Left lung (tissue), 10 donors: ENCODE results near the gene HTRA1. TPM values are rescaled to one million over a fixed set of nuclear protein-coding genes. Genes with fewer than 3 reads are reported as not detected.

Experiments used
- ATAC-seq: fragments of 200-7000 bp; cut with Tn5 transposase; one replicate; pipeline ENCODE4 v1.9.1; 2020; ENCODE audit warnings: moderate library complexity
- DNase-seq, 4 donors: peaks; one replicate each; pipeline ENCODE4 v3.0.0-alpha.2; 2013 to 2020
- H3K27ac ChIP-seq, 2 donors: fragments of 200-600 bp; sonication (generic) in 1 of 2; one replicate each; pipeline versions ENCODE4 v1.5.0 to v1.8.0; 2020 to 2021
- H3K27me3 ChIP-seq, 2 donors: fragments of 200-600 bp; sonication (generic) in 1 of 2; one replicate each; pipeline versions ENCODE4 v1.5.0 to v1.8.0; 2020 to 2021
- H3K36me3 ChIP-seq, 2 donors: fragments of 200-600 bp; sonication (generic) in 1 of 2; one replicate each; pipeline versions ENCODE4 v1.5.0 to v1.8.0; 2020 to 2021
- H3K4me1 ChIP-seq, 2 donors: fragments of 200-600 bp; one replicate each; pipeline ENCODE4 v1.8.0; 2021
- H3K4me3 ChIP-seq, 2 donors: fragments of 200-600 bp; sonication (generic) in 1 of 2; one replicate each; pipeline versions ENCODE4 v1.5.0 to v1.8.0; 2020 to 2021; ENCODE audit warnings: mild to moderate bottlenecking in 1 of 2
- H3K9me3 ChIP-seq, 2 donors: fragments of 200-600 bp; sonication (generic) in 1 of 2; one replicate each; pipeline versions ENCODE4 v1.5.0 to v1.8.0; 2020 to 2021
- CTCF ChIP-seq, 2 donors: fragments of 200-600 bp; sonication (generic) in 1 of 2; IDR thresholded peaks; one replicate each; pipeline versions ENCODE4 v1.5.0 to v1.8.0; 2021; ENCODE audit warnings: antibody characterized with exemption in 2 of 2
- intact Hi-C, 2 donors: fragments of 100-400 bp; cut with DNase I; formaldehyde crosslinking; loops; one replicate each; pipeline versions ENCODE4 v1.11.2 to v1.14.2; 2022
- microRNA-seq, 2 donors: library from miRNA; unstranded; fragments of <30 nt; microRNA quantifications; one replicate each; pipeline ENCODE4, GENCODE V29; 2019
- polyA plus RNA-seq, 6 donors: library from polyadenylated mRNA; unstranded; fragments of 120-200 nt; gene quantifications; one replicate each; pipeline ENCODE4 v1.2.1, GENCODE V29; 2013; ENCODE audit not compliant: insufficient read length in 6 of 6
- total RNA-seq, 2 donors: library from RNA; stranded (reverse); fragmentation: NEBNext Ultra II Directional; extraction: Animal tissue kit (Norgen Biotek cat#: 25700); gene quantifications; one replicate each; pipeline ENCODE4 v1.2.1, GENCODE V29; 2021
- donor health status: DM: no; HTN: yes; CAD: no.
- donor health status: DM: no; HTN: no; CAD: no.

HTRA1 gene
- total and polyA plus RNA-seq, 8 donors = 51.3 to 124 (median 73.0) TPM

DNA sequence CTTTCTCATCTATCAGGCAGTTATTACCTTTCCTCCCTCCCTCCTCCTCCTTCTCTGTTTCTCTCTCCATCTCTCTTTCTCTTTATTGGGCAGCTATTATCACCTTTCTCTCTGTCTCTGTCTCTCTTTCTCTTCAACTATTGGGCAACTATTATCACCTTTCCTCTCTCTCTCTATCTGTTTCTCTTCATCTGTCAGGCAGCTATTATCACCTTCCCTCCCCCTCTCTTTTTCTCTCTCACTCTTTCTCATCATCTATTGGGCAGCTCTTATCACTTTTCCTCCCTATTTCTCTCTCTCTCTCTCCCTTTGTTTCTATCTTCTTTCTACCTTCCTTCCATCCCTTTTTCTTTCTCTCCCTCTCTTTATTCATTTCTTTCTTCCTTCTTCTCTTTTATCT is 100.4 kb downstream of the HTRA1 start:
- Histone ChIP-seq H3K27ac (no peak overlapping the region), H3K36me3 (no peaks in the 10 kb centered on the region), H3K4me1 (peaks cover 2 to 5% of the 10 kb centered on the region in 2 donors), H3K27me3 (peaks cover 0 to 4% of the 10 kb centered on the region in 2 donors), H3K9me3 (no peaks in the 10 kb centered on the region), H3K4me3 (no peak overlapping the region)
- DNase-seq (no peak), ATAC-seq (no peak)
- TF ChIP-seq CTCF (IDR thresholded peaks at IDR 0.05) = no peak
- intact Hi-C loops = loop anchor here in 1 of 2 donors (5.0 to 10.0 kb wide), 3 partner anchors 127 to 264 kb away; no protein-coding TSS in a partner anchor

Small RNA genes within 50 kb of the gene (microRNA-seq; reads per million reads assigned to microRNA genes)
- gene MIR3941 = 0.17 to 0.41 reads per million in 2 donors

Other genes with a start within 250 kb of the HTRA1 start
- gene BTBD16, start 190.3 kb upstream of the HTRA1 start, total RNA-seq = 1 to 10 TPM in 1 of 2 donors, under 1 TPM in 1; 0.86 to 2.1 TPM
- under 1 TPM in 4 of 6 donors, not detected in 2; 0.10 to 0.52 (median 0.17) TPM for gene BTBD16, start 190.3 kb upstream of the HTRA1 start, polyA plus RNA-seq
- gene PLEKHA1, start 86.8 kb upstream of the HTRA1 start, total RNA-seq = 10 to 100 TPM; 43.1 to 57.9 TPM
- gene PLEKHA1, start 86.8 kb upstream of the HTRA1 start, polyA plus RNA-seq = 10 to 100 TPM; 40.5 to 44.4 (median 43.1) TPM
- gene ARMS2, start 6.9 kb upstream of the HTRA1 start, total RNA-seq = not detected
- gene ARMS2, start 6.9 kb upstream of the HTRA1 start, polyA plus RNA-seq = under 1 TPM in 1 of 6 donors, not detected in 5; 0.24 TPM
- 100 to 1,000 TPM in 1 of 2 donors, 10 to 100 TPM in 1; 47.5 to 242 TPM for gene DMBT1, start 99.2 kb downstream of the HTRA1 start, total RNA-seq
- 1 to 10 TPM in 3 of 6 donors, under 1 TPM in 3; 0.21 to 2.6 (median 1.1) TPM for gene DMBT1, start 99.2 kb downstream of the HTRA1 start, polyA plus RNA-seq
- gene C10orf120, start 238.3 kb downstream of the HTRA1 start, total RNA-seq = not detected
- gene C10orf120, start 238.3 kb downstream of the HTRA1 start, polyA plus RNA-seq = not detected